GM19324 (cell line): ENCODE results near the gene TRIM24.

Experiments
- ATAC-seq: cut with Tn5 transposase; IDR thresholded peaks from one replicate; pipeline ENCODE4 v1.9.1; 2021; ENCODE audit warnings: mild to moderate bottlenecking, moderate library complexity; ENCODE audit not compliant: unreplicated experiment, low FRiP score

The TRIM24 gene

GRCh38 chr7:138608275-138608674 is 148.2 kb downstream of the TRIM24 start:
- ATAC-seq, result no peak

GRCh38 chr7:138610671-138611170 is 150.7 kb downstream of the TRIM24 start:
- ATAC-seq, result no peak

GRCh38 chr7:138613630-138614029 is 153.6 kb downstream of the TRIM24 start:
- ATAC-seq, result no peak

GRCh38 chr7:138616085-138616484 is 156.0 kb downstream of the TRIM24 start:
- no peak for ATAC-seq

- no peak for ATAC-seq
These were observed 158.4 kb downstream of the TRIM24 start for GRCh38 chr7:138618506-138618905.

GRCh38 chr7:138618933-138619332 is 158.9 kb downstream of the TRIM24 start:
- ATAC-seq, result no peak

GRCh38 chr7:138622841-138623240 is 162.8 kb downstream of the TRIM24 start:
- ATAC-seq, result no peak

GRCh38 chr7:138625084-138625848 is 165.2 kb downstream of the TRIM24 start:
- ATAC-seq, result no peak

GRCh38 chr7:138625849-138626230 is 165.8 kb downstream of the TRIM24 start:
- no peak for ATAC-seq

GRCh38 chr7:138626846-138627245 is 166.8 kb downstream of the TRIM24 start:
- ATAC-seq, result no peak

GRCh38 chr7:138627361-138627760 is 167.3 kb downstream of the TRIM24 start:
- no peak for ATAC-seq

GRCh38 chr7:138630059-138630610 is 170.1 kb downstream of the TRIM24 start:
- no peak for ATAC-seq

- ATAC-seq, result no peak
These were observed 172.3 kb downstream of the TRIM24 start for GRCh38 chr7:138632384-138632783.

GRCh38 chr7:138632826-138633602 is 173.0 kb downstream of the TRIM24 start:
- no peak for ATAC-seq
